Activated CD4-positive, CD25-positive, alpha-beta regulatory T cell (primary cell): ENCODE measurements around the gene LOC128125822.
"Not testable (repeated sequence)": the region's sequence is repeated elsewhere in the genome, so short reads cannot be mapped to it uniquely, and the experiment has no call there.

Experiments
- DNase-seq, 4 experiments: peaks; one replicate each; lab custom pipeline; 2025; lab: John Stamatoyannopoulos, UW

Gene LOC128125822

DNA sequence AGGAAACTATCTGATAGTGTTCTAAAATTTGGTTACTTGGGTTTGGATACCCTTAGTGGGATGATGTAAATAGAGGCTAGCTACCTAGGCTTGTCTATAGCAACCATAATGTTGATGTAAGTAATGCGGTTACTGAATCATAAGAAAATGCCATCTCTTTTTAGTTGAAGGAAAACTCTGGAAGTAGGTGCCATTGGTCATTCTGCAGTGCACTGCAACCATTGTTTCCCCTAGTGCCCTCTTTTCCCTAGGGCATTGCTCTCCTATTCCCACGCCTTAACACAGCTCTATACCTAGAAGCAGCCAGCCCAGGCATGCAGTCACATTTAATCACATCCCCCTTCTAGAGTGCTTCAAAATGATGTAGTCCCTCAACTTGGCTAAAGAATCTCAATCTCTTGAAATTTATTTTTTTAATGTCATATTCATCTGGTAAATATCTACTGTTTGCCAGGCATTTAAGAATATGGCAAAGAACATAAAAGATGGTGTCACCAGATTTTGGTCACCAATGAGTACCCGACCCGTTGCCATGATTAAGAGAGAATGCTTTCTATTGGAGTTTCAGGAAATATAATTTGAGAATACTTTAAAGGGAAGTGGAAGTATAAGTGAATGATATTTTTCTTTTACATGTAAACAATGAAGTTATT, 10.4 kb downstream of the LOC128125822 start:
- no peak for DNase-seq

DNA sequence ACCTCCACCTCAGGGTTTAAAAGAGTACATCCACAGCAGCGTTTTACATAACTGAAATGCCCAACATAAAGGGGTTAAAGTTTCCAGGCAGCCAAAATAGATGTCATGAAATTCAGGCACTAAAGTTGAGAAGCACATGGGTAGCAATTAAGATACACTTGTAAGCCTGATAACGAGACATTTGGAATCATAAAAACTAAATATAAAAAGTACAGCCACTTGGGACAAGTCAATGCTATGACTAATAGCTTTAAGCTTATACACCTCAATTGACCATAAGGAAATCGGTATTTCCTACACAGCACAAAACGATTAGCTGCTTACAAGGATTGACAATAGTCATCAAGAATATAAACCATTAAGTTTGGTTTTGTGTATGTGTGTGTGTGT, 11.8 kb downstream of the LOC128125822 start:
- DNase-seq = no peak

DNA sequence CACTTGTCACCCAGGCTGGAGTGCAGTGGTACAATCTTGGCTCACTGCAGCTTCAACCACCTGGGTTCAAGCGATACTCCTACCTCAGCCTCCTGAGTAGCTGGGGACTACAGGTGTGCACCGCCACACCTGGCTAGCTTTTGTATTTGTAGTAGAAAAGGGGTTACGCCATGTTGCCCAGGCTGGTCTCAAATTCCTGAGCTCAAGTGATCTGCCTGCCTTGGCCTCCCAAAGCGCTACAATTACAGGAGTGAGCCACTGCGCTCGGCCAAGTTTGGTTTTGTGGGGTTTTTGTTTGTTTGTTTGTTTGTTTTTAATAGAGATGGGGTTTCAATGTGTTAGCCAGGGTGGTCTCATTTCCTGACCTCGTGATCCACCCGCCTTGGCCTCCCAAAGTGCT, 12.3 kb downstream of the LOC128125822 start:
- DNase-seq = no peak

DNA sequence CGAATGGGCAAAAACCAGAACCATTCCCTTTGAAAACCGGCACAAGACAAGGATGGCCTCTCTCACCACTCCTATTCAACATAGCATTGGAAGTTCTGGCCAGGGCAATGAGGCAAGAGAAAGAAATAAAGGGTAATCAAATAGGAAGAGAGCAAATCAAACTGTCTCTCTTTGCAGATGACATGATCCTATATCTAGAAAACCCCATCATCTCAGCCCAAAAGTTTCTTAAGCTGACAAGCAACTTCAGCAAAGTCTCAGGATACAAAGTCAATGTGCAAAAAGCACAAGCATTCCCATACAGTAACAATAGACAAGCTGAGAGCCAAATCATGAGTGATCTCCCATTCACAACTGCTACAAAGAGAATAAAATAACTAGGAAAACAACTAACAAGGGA, 13.4 kb downstream of the LOC128125822 start:
- DNase-seq = not testable (repeated sequence)

DNA sequence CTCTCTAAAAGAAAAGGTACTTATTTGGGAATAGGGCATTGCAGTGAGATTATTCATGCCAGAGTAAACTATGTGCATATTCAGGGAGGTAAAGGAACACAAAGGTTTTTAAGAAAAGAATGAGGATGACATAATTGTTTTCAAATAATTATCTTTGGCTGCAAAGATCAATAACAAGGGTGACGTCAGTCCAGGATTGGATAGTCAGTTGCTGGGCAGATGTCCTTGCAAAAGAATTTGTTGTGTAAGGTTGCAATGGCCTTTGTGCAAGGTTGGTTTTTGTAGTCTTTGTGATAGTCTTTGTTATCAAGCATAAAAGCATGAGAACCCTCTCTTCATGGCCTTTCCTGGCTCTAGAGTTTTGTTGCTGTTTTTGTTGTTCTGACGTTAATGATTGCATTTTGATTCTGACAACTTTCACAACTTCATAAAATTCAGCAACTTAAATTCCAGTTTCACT, 17.7 kb downstream of the LOC128125822 start:
- DNase-seq = no peak

DNA sequence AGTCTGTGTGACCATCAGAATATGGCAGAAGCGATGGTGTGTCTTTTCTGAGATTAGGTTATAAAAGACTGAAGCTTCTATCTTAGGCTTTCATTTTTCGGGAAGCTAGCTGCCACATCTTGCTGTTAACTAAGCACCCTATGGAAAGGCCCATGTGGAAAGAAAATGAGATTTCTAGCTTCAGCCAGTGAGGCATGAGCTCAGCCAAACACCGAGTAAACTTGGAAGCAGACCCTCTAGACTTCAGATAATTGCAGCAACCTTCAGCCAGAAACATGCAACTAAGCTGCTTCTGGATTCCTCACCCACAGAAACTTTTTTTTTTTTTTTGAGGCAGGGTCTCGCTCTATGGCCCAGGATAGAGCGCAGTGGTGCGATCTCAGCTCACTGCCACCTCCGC, 20.6 kb downstream of the LOC128125822 start:
- no peak for DNase-seq

DNA sequence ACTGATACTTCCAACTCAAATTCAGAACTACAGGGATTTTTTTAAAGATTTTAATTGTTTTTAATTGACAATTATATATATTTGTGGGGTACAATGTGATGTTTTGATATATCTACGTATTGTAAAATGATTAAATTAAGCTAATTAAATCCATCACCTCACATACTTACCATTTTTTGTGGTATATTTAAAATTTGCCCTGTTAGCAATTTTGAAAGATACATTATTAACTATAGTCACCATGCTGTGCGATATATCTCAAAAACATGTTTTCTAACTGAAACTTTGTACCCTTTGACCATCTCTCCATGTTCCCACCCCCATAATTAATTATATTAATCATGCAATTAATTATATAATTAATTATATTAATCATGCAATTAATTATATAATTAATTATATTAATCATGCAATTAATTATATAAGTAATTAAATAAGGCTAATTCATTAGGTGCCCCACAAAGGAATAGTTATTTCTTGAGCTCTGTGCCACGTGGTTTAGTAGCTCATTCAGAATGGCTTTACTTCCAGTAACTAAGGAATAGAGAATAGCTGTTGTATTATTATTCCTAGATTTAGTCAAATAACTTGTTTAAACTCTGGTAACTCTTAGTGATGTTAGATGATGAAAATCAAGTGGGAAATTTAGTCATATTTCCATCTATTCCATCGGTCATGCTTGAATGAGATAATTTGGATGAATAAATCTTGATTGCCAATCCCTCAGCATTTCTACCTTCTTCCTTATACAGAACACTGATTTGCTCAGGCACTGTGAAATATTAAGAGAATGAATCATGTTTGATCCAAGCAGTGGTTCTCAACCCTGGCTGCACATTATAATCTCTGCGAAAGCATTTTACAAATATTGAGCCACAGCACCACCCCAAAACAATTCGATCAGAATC, 25.1 kb downstream of the LOC128125822 start:
- DNase-seq = no peak

DNA sequence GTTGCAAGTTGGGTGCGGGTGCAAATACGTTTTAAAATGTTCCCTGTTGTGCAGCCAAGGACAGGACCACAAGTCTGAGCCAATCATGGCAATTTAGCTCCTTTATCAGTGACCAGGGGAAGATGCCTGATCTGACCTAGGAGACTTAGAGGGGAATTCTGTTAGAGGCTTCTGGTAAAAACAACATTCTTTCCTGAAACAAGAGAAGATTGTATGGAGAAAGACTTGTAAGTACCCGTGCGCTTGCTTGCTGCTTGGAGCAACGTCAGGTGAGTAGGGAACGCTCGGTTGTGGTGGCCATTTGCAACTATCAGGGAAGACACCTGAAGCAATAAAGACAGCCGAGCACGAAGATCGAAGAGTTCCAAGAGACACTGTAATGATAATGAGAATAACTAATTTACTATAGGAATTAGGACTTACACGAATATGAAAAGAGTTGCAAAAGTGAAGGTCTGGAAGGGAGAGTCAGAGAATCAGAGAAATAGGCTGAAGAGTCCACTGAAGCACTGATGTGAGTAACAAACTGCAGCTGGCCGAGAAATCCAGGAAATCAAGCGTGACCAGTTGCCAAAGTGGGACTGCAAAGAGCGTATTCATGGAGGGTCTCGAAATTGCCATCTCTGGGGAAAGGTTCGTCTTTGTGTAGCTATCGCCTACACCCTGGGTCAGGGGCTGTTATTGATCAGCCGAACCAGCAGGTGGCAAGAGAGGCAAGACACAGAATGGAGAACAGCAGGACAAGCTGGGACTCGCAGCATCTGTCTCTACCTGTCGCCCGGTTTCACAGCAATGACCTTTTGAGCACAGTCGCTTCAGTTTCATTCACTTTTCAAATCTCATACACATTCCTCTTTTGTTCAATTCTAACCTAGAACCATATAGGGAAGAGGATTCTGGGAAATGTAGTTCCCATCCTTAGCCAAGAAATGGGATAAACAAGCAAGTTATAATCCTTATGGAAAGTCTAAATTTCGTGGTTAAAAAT, 26.1 kb downstream of the LOC128125822 start:
- DNase-seq = peak; percentile 29 to 48 (median 46)

GRCh38 chr6:63599243-63599642, 27.0 kb downstream of the LOC128125822 start:
- DNase-seq = no peak

- DNase-seq = no peak
Observed at GRCh38 chr6:63600136-63600535, 27.9 kb downstream of the LOC128125822 start.

DNA sequence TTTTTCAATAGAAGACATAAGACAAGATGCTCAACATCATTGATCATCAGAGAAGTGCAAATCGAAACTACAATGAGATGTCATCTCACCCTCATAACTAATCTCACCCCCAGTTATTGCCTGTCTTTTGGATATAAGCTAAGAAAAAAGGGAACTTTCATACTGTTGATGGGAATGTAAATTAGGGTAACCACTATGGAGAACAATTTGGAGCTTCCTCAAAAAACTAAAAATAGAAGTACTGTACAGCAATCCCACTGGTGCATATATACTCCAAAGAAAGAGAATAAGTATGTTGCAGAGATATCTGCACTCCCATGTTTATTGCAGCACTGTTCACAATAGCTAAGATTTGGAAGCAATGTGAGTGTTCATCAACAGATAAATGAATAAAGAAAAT, 37.0 kb downstream of the LOC128125822 start:
- DNase-seq = no peak

GRCh38 chr6:63610944-63611343, 38.7 kb downstream of the LOC128125822 start:
- DNase-seq = no peak

DNA sequence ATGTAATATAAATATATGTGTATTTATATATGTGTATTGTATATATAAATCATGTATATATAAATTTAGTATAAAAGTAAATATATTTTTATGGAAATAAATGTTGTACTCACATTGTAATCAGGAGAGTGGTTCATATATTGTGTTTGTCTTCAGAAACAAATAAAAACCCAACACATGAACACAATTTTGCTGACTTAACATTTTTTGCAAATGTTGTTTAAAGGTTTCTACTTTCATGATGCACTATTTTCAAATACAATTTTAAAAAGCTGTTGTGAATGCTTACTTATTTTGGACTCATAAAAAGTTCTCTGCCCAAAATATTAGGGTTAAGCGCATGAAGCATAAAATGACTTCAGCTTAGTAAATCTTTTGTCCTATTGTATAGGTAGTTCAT, 39.3 kb downstream of the LOC128125822 start:
- DNase-seq = no peak

DNA sequence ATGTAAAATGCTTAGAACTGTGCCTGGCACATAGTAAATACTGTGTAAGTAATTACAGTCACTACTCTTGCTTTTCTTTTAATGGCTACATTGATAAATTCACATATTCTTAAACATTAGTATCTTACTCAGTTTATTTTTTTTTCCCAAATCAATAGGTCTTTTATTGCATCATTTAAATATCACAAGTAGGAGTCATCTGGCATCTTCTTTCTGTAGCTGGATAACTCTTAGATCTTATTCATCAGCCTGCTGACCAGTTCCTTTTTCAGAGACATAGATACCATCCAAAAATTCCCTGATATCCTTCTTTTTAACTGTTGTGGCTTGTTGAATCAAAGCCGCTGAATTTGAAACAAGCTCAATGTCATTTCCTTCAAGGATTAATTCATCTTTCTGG, 43.3 kb downstream of the LOC128125822 start:
- DNase-seq = no peak
